Measurements from ENCODE around the gene FUZ.
"Not testable (repeated sequence)": the region's sequence is repeated elsewhere in the genome, so short reads cannot be mapped to it uniquely, and the experiment has no call there.

FUZ gene

GRCh38 chr19:49832556-49832955 lies 19.5 kb upstream of the FUZ start:
- DNase-seq (ENCODE audit: low read depth) = no peak

GRCh38 chr19:49831592-49831991 lies 18.5 kb upstream of the FUZ start:
- no peak for DNase-seq (ENCODE audit: low read depth)

GRCh38 chr19:49830766-49831165 lies 17.7 kb upstream of the FUZ start:
- DNase-seq (ENCODE audit: low read depth) = no peak

- DNase-seq (ENCODE audit: low read depth) = no peak
These were observed 16.6 kb upstream of the FUZ start for GRCh38 chr19:49829721-49830120.

GRCh38 chr19:49829200-49829599 lies 16.1 kb upstream of the FUZ start:
- DNase-seq (ENCODE audit: low read depth) = no peak

- no peak for DNase-seq (ENCODE audit: low read depth)
These were observed 13.9 kb upstream of the FUZ start for GRCh38 chr19:49827034-49827433.

- DNase-seq (ENCODE audit: low read depth) = no peak
These were observed 11.6 kb upstream of the FUZ start for GRCh38 chr19:49824662-49825061.

- DNase-seq (ENCODE audit: low read depth) = no peak
These were observed 10.4 kb upstream of the FUZ start for GRCh38 chr19:49823472-49823871.

- no peak for DNase-seq (ENCODE audit: low read depth)
These were observed 7.0 kb upstream of the FUZ start for GRCh38 chr19:49820125-49820524.

GRCh38 chr19:49819452-49820115 lies 6.5 kb upstream of the FUZ start:
- DNase-seq (ENCODE audit: low read depth) = not testable (repeated sequence)

- no peak for DNase-seq (ENCODE audit: low read depth)
These were observed 5.7 kb upstream of the FUZ start for GRCh38 chr19:49818649-49819370.

- DNase-seq (ENCODE audit: low read depth) = peak; percentile 73
These were observed 5.0 kb upstream of the FUZ start, which contains the start of gene MED25 for GRCh38 chr19:49817964-49818648. Gene MED25, plus strand, starts transcription at chr19:49818289. Its CDS starts 53 bp downstream, at chr19:49818342.

- no peak for DNase-seq (ENCODE audit: low read depth)
These were observed 3.5 kb upstream of the FUZ start for GRCh38 chr19:49816590-49816989.

GRCh38 chr19:49814010-49814409 lies 918 bp upstream of the FUZ start:
- DNase-seq (ENCODE audit: low read depth) = no peak

- no peak for DNase-seq (ENCODE audit: low read depth)
These were observed 568 bp downstream of the FUZ start for GRCh38 chr19:49812452-49812996.

GRCh38 chr19:49811328-49811727 lies 1.8 kb downstream of the FUZ start:
- DNase-seq (ENCODE audit: low read depth) = no peak

GRCh38 chr19:49809941-49810389 lies 3.1 kb downstream of the FUZ start:
- no peak for DNase-seq (ENCODE audit: low read depth)

- no peak for DNase-seq (ENCODE audit: low read depth)
These were observed 3.7 kb downstream of the FUZ start for GRCh38 chr19:49809160-49809940.

- no peak for DNase-seq (ENCODE audit: low read depth)
These were observed 4.4 kb downstream of the FUZ start for GRCh38 chr19:49808711-49809159.

GRCh38 chr19:49807904-49808675 lies 5.0 kb downstream of the FUZ start:
- no peak for DNase-seq (ENCODE audit: low read depth)

All from GM04504 (cell line).